Uterus (tissue), 4 donors: ENCODE data around the gene NUP133. TPM values are rescaled to one million over a fixed set of nuclear protein-coding genes. Genes with fewer than 3 reads are reported as not detected.

Experiments used
- DNase-seq, 2 donors: peaks; one replicate each; pipeline ENCODE4 v3.0.0-alpha.2; 2019 to 2020
- H3K27ac ChIP-seq, 2 donors: fragments of 200-600 bp; sonication (generic); 1 replicate in 1 of 2; 2 replicates in 1 of 2; pipeline ENCODE4 v1.5.1; 2016 to 2018
- H3K27me3 ChIP-seq, 2 donors: fragments of 200-600 bp; sonication (generic); one replicate each; pipeline ENCODE4 v1.5.1; 2018 to 2019; ENCODE audit warnings: control low read depth in 1 of 2
- H3K36me3 ChIP-seq, 2 donors: fragments of 200-600 bp; sonication (generic); one replicate each; pipeline ENCODE4 v1.5.1; 2019; ENCODE audit warnings: control low read depth in 1 of 2
- H3K4me1 ChIP-seq, 2 donors: fragments of 200-600 bp; sonication (generic); one replicate each; pipeline ENCODE4 v1.5.1; 2018 to 2019; ENCODE audit warnings: control low read depth in 1 of 2
- H3K4me3 ChIP-seq, 2 donors: fragments of 200-600 bp; sonication (generic); 1 replicate in 1 of 2; 2 replicates in 1 of 2; pipeline ENCODE4 v1.5.1; 2018 to 2019; ENCODE audit warnings: mild to moderate bottlenecking in 1 of 2
- H3K9me3 ChIP-seq, 2 donors: fragments of 200-600 bp; sonication (generic); one replicate each; pipeline ENCODE4 v1.5.1; 2019; ENCODE audit warnings: control low read depth in 1 of 2
- POLR2A ChIP-seq, 2 donors: fragments of 450-650 bp; IDR thresholded peaks; one replicate each; pipeline ENCODE4 v1.6.1; 2016; ENCODE audit warnings: antibody characterized with exemption in 2 of 2, mild to moderate bottlenecking in 1 of 2, moderate library complexity in 1 of 2
- intact Hi-C: fragments of 100-400 bp; cut with DNase I; formaldehyde crosslinking; loops from one replicate; pipeline ENCODE4 v1.15.1; 2023; ENCODE audit warnings: low total_unique reads
- total RNA-seq, 4 donors: library from RNA; depleted of rRNA in 3 of 4; stranded (reverse); fragments of >200 nt in 3 of 4; gene quantifications; one replicate each; pipeline versions ENCODE4 v1.1.0 to v1.2.4, GENCODE V29; 2014 to 2023
- TF ChIP-seq, protein P1 (sequence below), 4 experiments: fragments of 200-600 bp in 2 of 4; fragments of 450-650 bp in 2 of 4; sonication (generic) in 2 of 4; IDR thresholded peaks; one replicate each; pipeline ENCODE4 v1.5.1; 2016 to 2019; ENCODE audit warnings: antibody characterized with exemption in 4 of 4, mild to moderate bottlenecking in 2 of 4, moderate library complexity in 1 of 4
- donor health status: DM: yes; HTN: yes; CAD: no.

The NUP133 gene
- total RNA-seq, 4 donors from 2014 or later = 25.6 to 58.6 (median 37.1) TPM

DNA sequence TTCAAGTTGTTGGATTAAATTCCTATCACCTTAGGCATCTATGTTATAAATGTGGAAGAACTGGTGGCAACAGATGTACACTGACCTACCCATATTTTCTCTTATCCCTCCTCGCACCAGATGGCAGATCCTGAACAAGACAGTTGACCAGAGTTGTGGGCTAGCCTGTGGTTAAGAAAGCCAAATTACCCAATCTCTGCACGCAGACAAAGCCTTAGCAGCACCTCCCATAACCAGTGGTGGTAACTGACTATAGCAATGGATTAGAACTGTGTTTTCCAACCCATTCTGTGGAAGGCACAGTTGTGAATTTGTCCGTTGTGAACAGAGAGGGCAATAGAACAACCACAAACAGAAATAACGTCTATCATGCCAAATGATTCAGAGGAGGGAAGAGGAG, 29.8 kb upstream of the NUP133 start:
- Histone ChIP-seq H3K4me1 (no peaks in the 10 kb centered on the region), H3K36me3 (no peaks in the 10 kb centered on the region), H3K27ac (no peak overlapping the region), H3K4me3 (no peak overlapping the region), H3K27me3 (no peaks in the 10 kb centered on the region), H3K9me3 (no peaks in the 10 kb centered on the region)
- no peak for DNase-seq
- TF ChIP-seq POLR2A (IDR thresholded peaks at IDR 0.05) = no peak
- TF ChIP-seq, protein P1, sequence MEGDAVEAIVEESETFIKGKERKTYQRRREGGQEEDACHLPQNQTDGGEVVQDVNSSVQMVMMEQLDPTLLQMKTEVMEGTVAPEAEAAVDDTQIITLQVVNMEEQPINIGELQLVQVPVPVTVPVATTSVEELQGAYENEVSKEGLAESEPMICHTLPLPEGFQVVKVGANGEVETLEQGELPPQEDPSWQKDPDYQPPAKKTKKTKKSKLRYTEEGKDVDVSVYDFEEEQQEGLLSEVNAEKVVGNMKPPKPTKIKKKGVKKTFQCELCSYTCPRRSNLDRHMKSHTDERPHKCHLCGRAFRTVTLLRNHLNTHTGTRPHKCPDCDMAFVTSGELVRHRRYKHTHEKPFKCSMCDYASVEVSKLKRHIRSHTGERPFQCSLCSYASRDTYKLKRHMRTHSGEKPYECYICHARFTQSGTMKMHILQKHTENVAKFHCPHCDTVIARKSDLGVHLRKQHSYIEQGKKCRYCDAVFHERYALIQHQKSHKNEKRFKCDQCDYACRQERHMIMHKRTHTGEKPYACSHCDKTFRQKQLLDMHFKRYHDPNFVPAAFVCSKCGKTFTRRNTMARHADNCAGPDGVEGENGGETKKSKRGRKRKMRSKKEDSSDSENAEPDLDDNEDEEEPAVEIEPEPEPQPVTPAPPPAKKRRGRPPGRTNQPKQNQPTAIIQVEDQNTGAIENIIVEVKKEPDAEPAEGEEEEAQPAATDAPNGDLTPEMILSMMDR (IDR thresholded peaks at IDR 0.05) = no peak
- intact Hi-C loops = no loop called here

DNA sequence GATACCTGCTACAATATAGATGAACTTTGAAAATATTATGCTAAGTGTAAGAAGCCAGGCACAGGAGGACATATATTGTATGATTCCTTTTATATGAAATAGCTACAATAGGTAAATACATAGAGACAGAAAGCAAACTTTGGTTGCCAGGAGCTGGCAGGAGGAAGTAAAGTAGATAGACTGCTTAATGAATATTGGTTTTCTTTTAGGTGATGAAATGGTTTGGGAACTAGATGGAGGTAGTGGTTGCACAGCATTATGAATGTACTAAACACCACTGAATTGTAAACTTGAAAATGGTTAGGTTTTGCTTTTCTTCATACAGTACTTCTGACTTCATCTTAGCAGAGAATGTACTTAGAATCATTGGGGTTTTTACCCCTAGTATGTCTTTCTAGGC, 28.8 kb upstream of the NUP133 start:
- no peaks in the 10 kb centered on the region for H3K36me3 ChIP-seq
- TF ChIP-seq, protein P1 (IDR thresholded peaks at IDR 0.05) = no peak
- no peak for TF ChIP-seq POLR2A (IDR thresholded peaks at IDR 0.05)

DNA sequence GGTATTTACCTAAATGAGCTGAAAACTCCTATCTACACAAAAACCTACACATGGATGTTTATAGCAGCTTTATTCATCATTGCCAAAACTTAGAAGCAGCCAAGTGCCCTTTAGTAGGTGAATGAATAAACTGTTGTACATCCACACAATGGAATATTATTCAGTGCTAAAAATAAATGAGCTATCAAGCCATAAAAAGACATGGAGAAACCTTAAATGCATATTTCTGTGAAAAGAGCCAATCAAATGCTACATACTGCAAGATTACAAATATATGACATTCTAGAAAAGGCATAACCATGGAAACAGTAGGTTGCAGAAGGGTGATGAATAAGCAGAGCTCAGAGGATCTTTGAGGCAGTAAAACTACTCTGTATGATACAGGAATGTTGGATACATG, 27.1 kb upstream of the NUP133 start:
- Histone ChIP-seq H3K4me1 (no peaks in the 10 kb centered on the region), H3K27me3 (no peaks in the 10 kb centered on the region), H3K36me3 (no peaks in the 10 kb centered on the region), H3K27ac (no peak overlapping the region), H3K4me3 (no peak overlapping the region), H3K9me3 (no peaks in the 10 kb centered on the region)
- intact Hi-C loops = no loop called here
- TF ChIP-seq, protein P1 (IDR thresholded peaks at IDR 0.05) = no peak
- DNase-seq = no peak

More for the DNA sequence above, 28.8 kb upstream of the NUP133 start:
- Histone ChIP-seq H3K4me1 (no peaks in the 10 kb centered on the region), H3K4me3 (no peak overlapping the region), H3K27ac (no peak overlapping the region), H3K27me3 (no peaks in the 10 kb centered on the region), H3K9me3 (no peaks in the 10 kb centered on the region)
- no peak for DNase-seq
- intact Hi-C loops = no loop called here

DNA sequence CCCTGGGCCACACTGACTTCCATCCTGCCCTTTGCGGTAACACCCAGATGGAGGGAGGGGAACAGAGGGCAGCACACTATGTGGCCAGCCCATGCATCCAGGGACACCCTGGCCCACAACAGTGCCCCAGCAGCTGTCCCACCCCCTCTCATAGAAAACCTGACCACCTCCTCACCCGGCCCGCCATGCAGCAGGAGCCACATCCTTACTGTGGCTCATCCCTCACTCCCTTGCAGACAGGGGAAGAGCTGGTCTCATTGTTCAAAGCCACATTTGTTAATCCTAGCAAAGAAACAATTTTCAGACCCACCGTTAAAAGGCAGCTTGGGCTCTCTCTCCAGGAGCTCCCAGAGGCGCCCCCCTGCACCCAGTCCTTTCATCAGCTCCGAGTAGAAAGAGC, 23.2 kb upstream of the NUP133 start:
- DNase-seq = no peak
- no peaks in the 10 kb centered on the region for H3K27me3 ChIP-seq
- intact Hi-C loops = no loop called here
- no peak overlapping the region for H3K4me3 ChIP-seq
- no peaks in the 10 kb centered on the region for H3K36me3 ChIP-seq
- no peaks in the 10 kb centered on the region for H3K4me1 ChIP-seq
- no peaks in the 10 kb centered on the region for H3K9me3 ChIP-seq
- H3K27ac ChIP-seq = no peak overlapping the region
- TF ChIP-seq, protein P1 (IDR thresholded peaks at IDR 0.05) = no peak
- TF ChIP-seq POLR2A (IDR thresholded peaks at IDR 0.05) = no peak

DNA sequence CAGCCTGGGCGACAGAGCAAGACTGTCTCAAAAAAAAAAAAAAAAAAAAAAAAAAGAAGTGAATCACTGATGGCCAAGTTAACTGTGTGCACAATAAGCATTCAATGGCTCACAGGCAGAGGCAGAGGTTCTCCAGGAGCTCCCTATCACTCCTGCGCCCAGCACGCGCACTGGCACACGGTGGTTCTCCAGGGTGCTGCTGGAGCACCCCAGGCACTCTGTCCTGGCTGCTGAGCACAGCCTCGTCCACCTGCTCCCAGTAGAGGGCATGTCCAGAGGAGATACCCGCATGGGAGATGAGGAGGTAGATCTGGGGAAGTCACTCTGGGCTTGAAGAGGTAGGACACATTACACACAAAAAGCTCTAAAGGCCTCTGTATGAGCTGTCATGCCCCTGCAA, 21.5 kb upstream of the NUP133 start:
- no peaks in the 10 kb centered on the region for H3K9me3 ChIP-seq
- TF ChIP-seq, protein P1 (IDR thresholded peaks at IDR 0.05) = no peak
- TF ChIP-seq POLR2A (IDR thresholded peaks at IDR 0.05) = no peak
- H3K27ac ChIP-seq = no peak overlapping the region
- no peak overlapping the region for H3K4me3 ChIP-seq
- no peaks in the 10 kb centered on the region for H3K27me3 ChIP-seq
- intact Hi-C loops = no loop called here
- no peaks in the 10 kb centered on the region for H3K36me3 ChIP-seq
- no peaks in the 10 kb centered on the region for H3K4me1 ChIP-seq
- DNase-seq = no peak
